Measurements from ENCODE around the gene SNRNP35.
A peak's percentile ranks its signal among the peaks of the same experiment; 100 is the strongest.
"Not testable (repeated sequence)": the region's sequence is repeated elsewhere in the genome, so short reads cannot be mapped to it uniquely, and the experiment has no call there.

The SNRNP35 gene, protein sequence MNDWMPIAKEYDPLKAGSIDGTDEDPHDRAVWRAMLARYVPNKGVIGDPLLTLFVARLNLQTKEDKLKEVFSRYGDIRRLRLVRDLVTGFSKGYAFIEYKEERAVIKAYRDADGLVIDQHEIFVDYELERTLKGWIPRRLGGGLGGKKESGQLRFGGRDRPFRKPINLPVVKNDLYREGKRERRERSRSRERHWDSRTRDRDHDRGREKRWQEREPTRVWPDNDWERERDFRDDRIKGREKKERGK

DNA sequence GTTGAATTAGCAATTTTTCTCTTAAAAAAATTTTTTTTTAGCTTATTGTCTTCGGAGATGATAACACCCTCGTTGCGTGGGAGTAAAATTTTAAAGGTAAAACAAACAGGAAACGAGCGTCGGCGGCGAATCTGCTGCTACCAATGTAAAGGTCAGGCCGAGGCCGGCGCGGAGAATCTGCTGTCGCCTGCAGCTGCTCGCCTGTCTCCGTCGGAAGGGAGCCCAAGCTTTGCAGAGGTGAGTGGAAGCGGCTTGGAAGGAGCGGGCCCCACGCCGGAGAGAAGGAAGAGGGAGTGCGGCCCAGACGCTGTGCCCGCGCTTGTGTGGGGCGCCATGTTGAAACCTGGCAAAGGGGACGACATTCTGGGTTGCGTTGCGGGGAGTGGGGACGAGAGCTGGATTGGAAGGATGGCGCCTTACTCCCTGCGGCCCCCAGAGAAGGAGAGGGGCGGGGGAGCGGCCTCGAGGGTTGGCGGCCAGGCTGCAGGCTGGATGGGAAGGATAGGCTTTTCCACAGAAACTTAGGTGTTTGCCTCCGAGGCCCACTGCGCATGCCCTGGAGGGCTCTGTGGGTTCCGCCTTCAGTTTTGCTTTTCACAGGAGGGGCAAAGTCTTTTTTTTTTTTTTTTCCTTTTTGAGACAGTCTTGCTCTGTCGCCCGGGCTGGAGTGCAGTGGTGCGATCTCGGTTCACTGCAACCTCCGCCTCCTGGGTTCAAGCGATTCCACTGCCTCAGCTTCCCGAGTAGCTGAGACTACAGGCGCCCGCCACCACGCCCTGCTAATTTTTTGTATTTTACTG is at the start of gene SNRNP35:
Gene SNRNP35, plus strand, starts transcription at position 160 of the 800 bp plus-strand sequence. CDS start 7,402 bp downstream, outside the sequence.
- peak; percentile 94 for DNase-seq

GRCh38 chr12:123408619-123409018 is 49.3 kb upstream of the SNRNP35 start:
- DNase-seq, result not testable (repeated sequence)

DNA sequence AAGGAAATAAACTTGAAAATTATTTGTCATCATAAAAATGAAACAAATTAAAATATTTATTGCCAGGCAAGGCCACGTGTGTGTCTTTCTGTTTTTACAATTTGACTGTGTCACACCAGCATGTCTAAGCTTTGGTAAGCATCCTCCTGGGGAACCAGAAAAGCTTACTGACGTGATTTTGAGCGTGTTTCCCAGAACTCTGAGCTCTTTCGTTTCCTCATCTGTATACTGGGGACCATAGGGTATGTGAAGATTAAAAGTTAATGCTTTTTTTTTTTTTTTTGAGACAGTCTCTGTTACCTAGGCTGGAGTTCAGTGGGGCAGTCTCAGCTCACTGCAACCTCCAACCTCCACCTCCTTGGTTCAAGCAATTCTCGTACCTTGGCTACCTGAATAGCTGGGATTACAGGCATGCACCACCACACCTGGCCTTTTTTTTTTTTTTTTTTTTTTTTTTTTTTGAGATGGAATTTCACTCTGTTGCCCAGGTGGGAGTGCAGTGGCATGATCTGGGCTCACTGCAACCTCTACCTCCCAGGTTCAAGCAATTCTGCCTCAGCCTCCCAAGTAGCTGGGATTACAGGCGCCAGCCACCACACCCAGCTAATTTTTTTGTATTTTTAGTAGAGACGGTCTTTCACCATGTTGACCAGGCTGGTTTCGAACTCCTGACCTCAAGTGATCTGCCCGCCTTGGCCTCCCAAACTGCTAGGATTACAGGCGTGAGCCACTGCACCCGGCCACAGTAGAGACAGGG is 48.5 kb upstream of the SNRNP35 start:
- not testable (repeated sequence) for DNase-seq

DNA sequence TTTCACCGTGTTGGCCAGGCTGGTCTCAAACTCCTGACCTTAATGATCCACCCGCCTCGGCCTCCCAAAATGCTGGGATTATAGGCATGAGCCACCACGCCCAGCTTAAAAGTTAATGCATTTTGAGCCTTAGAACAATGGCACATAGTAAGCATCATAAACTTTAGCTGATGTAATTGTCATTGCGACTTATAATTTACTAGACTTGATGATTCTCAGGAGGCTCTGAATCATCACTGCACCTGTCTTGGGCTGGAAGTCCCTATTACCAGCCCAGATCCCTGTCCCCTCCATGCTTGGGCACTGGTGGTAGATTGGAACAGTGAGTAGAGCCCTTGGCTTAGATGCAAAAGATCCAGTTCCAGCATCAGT is 47.9 kb upstream of the SNRNP35 start:
- DNase-seq, result no peak

DNA sequence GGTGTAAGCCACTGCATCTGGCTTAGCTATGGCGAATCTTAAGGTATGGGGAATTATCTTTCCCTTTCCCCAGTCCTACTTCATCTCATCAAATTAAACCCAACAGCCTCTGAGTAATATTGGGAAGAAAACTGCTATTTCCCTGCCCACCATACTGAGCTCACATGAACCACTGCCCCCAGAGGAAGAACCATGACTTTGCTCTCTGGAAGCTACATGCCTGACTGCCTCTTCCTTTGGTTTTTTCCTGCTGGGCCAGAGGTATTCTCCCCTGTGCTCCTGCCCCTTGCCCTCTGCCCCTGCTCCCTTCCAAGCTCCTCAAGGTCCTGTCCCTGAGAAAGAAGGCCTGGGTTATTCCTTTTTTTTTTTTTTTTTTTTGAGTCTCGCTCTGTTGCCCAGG is 36.6 kb upstream of the SNRNP35 start:
- no peak for DNase-seq

DNA sequence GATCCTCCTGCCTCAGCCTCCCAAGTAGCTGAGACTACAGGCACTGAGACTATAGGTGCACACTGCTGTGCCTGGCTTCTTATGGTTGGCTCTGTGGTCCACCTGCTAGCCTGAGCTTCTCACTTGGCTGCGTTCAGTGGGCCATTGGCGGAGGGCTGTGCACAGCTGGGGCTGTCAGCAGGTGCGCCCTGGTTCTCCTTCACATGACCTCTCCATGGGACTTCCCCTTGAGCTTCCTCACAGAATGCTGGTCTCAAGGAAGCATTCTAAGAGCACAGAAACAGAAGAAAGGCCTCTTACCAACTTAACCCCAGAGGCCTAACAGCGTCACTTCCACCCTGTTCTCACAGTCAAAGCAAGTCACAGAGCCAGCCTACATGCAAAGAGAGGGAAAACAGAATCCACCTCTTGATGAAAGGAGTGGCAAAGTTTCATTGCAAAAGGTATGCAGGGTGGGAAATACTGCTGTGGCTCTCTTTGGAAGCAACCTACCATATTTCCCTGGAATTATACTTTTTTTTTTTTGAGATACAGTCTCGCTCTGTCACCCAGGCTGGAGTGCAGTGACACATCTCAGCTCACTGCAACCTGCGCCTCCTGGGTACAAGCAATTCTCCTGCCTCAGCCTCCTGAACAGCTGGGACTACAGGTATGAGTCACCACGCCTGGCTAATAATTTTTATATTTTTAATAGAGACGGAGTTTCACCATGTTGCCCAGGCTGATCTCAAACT is 30.7 kb upstream of the SNRNP35 start:
- no peak for DNase-seq

GRCh38 chr12:123428591-123428990 is 29.3 kb upstream of the SNRNP35 start:
- DNase-seq, result no peak

DNA sequence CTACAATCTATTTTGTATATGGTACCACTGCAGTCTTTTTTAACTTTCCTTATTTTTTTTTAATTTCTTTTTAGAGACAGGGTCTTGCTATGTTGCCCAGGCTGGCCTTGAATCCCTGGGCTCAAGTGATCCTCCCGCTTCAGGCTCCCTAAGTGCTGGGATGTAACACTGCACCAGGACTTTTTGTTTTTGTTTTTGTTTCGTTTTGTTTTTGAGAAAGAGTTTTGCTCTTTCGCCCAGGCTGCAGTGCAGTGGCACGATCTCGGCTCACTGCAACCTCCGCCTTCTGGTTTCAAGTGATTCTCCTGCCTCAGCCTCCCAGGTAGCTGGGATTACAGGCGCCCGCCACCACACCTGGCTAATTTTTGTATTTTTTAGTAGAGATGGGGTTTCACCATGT is 28.8 kb upstream of the SNRNP35 start:
- not testable (repeated sequence) for DNase-seq

DNA sequence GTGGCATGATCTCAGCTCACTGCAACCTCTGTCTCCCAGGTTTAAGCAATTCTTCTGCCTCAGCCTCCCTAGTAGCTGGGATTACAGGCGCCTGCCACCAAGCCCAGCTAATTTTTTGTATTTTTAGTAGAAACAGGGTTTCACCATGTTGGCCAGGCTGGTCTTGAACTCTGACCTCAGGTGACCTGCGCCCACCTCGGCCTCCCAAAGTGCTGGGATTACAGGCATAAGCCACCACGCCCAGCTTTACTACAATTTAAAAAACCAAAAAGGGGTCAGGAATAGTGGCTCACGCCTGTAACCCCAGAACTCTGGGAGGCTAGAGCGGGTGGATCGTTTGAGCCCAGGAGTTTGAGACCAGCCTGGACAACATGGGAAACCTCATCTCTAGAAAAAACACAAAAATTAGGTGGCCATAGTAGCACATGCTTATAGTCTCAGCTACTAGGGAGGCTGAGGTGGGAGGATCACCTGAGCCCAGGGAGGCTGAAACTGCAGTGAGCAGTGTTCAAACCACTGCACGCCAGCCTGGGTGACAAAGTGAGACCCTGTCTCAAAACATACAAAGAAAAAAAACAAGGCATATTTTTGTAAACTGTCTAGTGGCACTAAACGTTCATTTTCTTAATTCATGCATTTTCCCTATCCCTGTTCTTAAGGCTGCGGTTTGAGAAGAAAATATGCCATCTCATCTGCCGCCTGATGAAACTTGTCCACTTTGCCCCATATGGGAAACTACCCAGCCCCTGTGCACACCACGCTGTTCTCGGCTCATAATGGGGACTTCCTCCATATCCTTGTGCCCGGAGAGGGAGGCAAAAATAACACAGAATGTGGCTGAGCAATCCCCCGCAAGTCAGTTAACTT is 25.8 kb upstream of the SNRNP35 start:
- DNase-seq, result peak; percentile 90

DNA sequence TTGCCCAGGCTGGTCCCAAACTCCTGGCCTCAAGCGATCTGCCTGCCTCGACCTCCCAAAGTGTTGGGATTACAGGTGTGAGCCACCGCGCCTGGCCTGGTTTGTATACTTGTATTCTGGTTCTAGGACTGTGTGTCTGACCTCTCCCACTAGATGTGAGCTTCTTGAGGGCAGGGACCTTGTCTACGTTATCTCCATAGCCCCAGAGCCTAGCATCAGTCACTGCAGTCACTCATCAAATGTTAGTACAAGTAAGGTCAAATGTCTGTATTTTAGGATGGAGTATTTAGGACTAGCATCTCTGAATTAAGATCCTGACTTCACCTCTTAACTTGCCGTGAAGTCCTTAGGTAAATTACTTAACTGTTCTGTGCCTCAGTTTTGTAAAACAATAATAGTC is 24.3 kb upstream of the SNRNP35 start:
- DNase-seq, result no peak

- no peak for DNase-seq
Observed at GRCh38 chr12:123435636-123436016, 22.3 kb upstream of the SNRNP35 start.

GRCh38 chr12:123436017-123436964 is 21.6 kb upstream of the SNRNP35 start, which contains the start of gene RILPL2:
Gene RILPL2 (minus strand): TSS chr12:123436684. CDS start chr12:123436420, 264 bp downstream.
- peak; percentile 98 for DNase-seq

GRCh38 chr12:123441523-123442164 is 16.3 kb upstream of the SNRNP35 start:
- DNase-seq, result no peak

DNA sequence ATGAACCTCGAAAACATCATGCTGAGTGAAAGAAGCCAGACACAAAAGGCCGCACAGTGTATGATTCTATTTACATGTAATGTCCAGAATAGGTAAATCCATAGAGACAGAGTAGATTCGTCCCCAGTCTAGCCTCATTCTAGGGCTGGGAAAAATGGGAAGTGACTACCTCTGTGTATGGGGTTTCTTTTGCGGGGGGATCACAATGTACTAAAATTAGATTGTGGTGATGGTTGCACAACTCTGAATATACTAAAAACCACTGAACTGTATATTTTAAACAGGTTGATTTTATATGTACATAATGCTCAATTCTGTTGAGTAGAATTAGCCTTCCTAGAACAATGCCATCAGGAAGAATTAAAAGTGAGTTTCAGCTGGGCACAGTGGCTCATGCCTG is 15.2 kb upstream of the SNRNP35 start:
- peak; percentile 54 for DNase-seq

GRCh38 chr12:123444092-123445026 is 13.6 kb upstream of the SNRNP35 start:
- DNase-seq, result no peak

GRCh38 chr12:123445388-123446332 is 12.3 kb upstream of the SNRNP35 start:
- no peak for DNase-seq

GRCh38 chr12:123446333-123446713 is 11.6 kb upstream of the SNRNP35 start:
- no peak for DNase-seq

DNA sequence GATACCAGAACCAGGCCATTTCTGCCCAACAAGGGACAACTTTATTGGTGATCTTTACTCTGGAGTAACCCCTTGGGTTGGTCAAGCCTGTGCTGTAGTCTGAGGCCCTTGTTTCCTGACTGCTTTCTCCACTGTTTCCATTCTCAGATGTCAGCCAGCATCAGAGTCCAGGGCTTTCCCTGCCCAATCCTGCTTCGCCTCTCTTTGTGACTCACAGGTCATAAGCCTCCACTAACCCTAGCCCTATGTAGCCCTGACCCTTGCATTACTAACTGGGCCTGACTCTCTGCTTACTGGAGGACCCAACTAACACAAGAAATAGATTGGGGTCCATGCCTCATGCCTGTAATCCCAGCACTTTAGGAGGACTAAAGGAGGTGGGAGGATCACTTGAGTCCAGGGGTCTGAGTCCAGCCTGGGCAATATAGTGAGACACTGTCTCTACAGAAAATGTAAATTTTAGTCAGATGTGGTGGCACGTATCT is 8.6 kb upstream of the SNRNP35 start:
- DNase-seq, result no peak

Data from hematopoietic multipotent progenitor cell treated with erythropoietin and hydrocortisone succinate and interleukin-3 and kit ligand, for 4 days (in vitro differentiated cells).